Heart right ventricle (tissue), 16 donors: Measurements from ENCODE around the gene RNF152. TPM values are rescaled to one million over a fixed set of nuclear protein-coding genes. Genes with fewer than 3 reads are reported as not detected.

ENCODE experiments used
- ATAC-seq, 8 donors: fragments of 200-7000 bp; cut with Tn5 transposase; one replicate each; pipeline ENCODE4 v1.9.1; 2020; ENCODE audit warnings: mild to moderate bottlenecking in 8 of 8, moderate library complexity in 8 of 8, moderate number of reproducible peaks in 1 of 8
- DNase-seq, 2 donors: peaks; one replicate each; pipeline ENCODE4 v3.0.0-alpha.2; 2020
- H3K27ac ChIP-seq, 10 donors: fragments of 200-600 bp; sonication (generic) in 2 of 10; one replicate each; pipeline versions ENCODE4 v1.5.0 to v1.8.0; 2020 to 2022; ENCODE audit warnings: mild to moderate bottlenecking in 3 of 10
- H3K27me3 ChIP-seq, 7 donors: fragments of 200-600 bp; one replicate each; pipeline ENCODE4 v1.8.0; 2021 to 2022; ENCODE audit warnings: mild to moderate bottlenecking in 2 of 7
- H3K36me3 ChIP-seq, 9 donors: fragments of 200-600 bp; sonication (generic) in 1 of 9; one replicate each; pipeline versions ENCODE4 v1.5.0 to v1.8.0; 2020 to 2022; ENCODE audit warnings: mild to moderate bottlenecking in 2 of 9
- H3K4me1 ChIP-seq, 9 donors: fragments of 200-600 bp; sonication (generic) in 1 of 9; one replicate each; pipeline versions ENCODE4 v1.5.0 to v1.8.0; 2020 to 2022; ENCODE audit warnings: mild to moderate bottlenecking in 4 of 9
- H3K4me3 ChIP-seq, 10 donors: fragments of 200-600 bp; sonication (generic) in 2 of 10; one replicate each; pipeline versions ENCODE4 v1.5.0 to v1.8.0; 2020 to 2022; ENCODE audit warnings: mild to moderate bottlenecking in 7 of 10, moderate library complexity in 2 of 10
- H3K9me3 ChIP-seq, 11 donors: fragments of 200-600 bp in 10 of 11; sonication (generic) in 2 of 11; one replicate each; pipeline versions ENCODE4 v1.5.0 to v1.8.0; 2013 to 2022; ENCODE audit warnings: mild to moderate bottlenecking in 2 of 11, control low read depth in 1 of 11, moderate library complexity in 1 of 11
- WGBS, 2 donors: extraction: QIAGEN DNeasy Blood & Tissue Kit; methylation state at CpG; one replicate each; pipeline ENCODE4 v1.1.7; 2013; ENCODE audit warnings: inconsistent platforms in 1 of 2; 5-methylcytosine and 5-hydroxymethylcytosine counted together
- intact Hi-C, 10 donors: fragments of 100-400 bp; cut with DNase I; formaldehyde crosslinking; loops; one replicate each; pipeline versions ENCODE4 v1.11.1 to v1.14.2; 2022
- polyA plus RNA-seq, 2 donors: library from polyadenylated mRNA; stranded (reverse); fragments of 200-250 nt; gene quantifications; one replicate each; pipeline ENCODE4 v1.2.3, GENCODE V29; 2013
- total RNA-seq, 10 donors: library from RNA; stranded (reverse); fragmentation: NEBNext Ultra II Directional in 3 of 10; extraction: Animal tissue kit (Norgen Biotek cat#: 25700) in 3 of 10; gene quantifications; one replicate each; pipeline versions ENCODE4 v1.2.1 to v1.2.4, GENCODE V29; 2021 to 2023
- TF ChIP-seq, protein P1 (sequence below), 9 donors: fragments of 200-600 bp; sonication (generic) in 2 of 9; IDR thresholded peaks; one replicate each; pipeline versions ENCODE4 v1.5.0 to v1.8.0; 2021 to 2022; ENCODE audit warnings: antibody characterized with exemption in 9 of 9, mild to moderate bottlenecking in 5 of 9, moderate library complexity in 1 of 9
- donor health status: Arrhythmogenic right ventricular cardiomyopathy.
- donor health status: ischemic (EF 13 %, LVEDD 7.1; RV severe dilation, severe dysfunction).
- donor health status: healthy with polysubstance abuse.
- donor health status: DM: no; HTN: yes; CAD: no.
- donor health status: DM: no; HTN: no; CAD: no.
- donor health status: ischemic (EF 25% LVEDD 6.9; RV normal size, moderate dysfunction).
- donor health status: ischemic (EF 25% LVEDD 5.7; RV mildly dilated, moderate dysfunction).
- donor health status: healthy.
- donor health status: DM: yes; HTN: yes; CAD: no.
- donor health status: Ischemic cardiomyopathy.
- donor health status: ischemic (EF 35%, LVEDD 5.7; RV mildly dilated, moderate dysfunction).
- donor health status: nonischemic (EF 11% LVEDD 7.7; RV severe dilation, severe dysfunction).
- donor health status: DM: yes; HTN: yes; CAD: no.
- donor health status: PGD.
- donor health status: ischemic (EF 29% LVEDD 5.4; RV normal size, mild dysfunction).
- donor health status: nonischemic (EF 23%, LVEDD 6.1; RV moderate dilation, normal function).

RNF152 gene
- total and polyA plus RNA-seq, 12 donors = 1.7 to 19.1 (median 10.9) TPM

DNA sequence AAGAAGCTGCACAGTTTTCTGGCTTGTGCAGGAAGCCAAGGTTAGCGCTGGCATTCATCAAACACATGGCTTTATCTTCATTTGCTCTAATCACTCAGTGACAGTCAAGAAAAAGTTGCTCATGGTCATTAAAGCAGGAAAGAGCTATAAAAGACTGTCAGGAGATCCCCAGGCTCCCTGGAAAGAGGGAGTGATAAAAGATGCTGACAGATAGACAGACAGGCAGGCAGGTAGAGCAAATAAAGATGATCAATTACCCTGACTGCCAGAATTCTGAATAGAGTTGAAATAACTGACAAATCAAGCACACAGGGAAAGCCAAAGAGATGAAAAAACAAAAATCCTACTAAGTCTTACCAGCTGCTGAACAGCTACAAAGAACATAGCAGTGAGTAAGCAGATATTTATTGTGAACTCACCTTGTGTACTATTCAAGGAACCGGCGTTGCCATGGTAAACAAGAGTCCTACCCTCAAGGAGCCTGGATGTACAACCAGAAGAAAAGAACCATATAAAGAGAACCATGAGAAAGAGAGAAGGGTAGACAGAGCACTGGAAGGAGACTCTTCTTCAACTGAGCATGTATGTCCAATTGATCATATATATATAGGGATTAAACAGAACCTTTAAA lies 68.0 kb downstream of the RNF152 start:
- ATAC-seq = no peak
- peaks cover 0 to 10% (median 0%) of the 10 kb centered on the region in 7 donors for H3K27me3 ChIP-seq
- intact Hi-C loops = no loop called here
- no peak overlapping the region for H3K4me3 ChIP-seq
- H3K36me3 ChIP-seq = no peaks in the 10 kb centered on the region
- WGBS, 2 donors = 86 to 88% methylated on average over 3 of the region's 3 CpGs
- H3K9me3 ChIP-seq = no peaks in the 10 kb centered on the region
- DNase-seq = no peak
- TF ChIP-seq, protein P1, sequence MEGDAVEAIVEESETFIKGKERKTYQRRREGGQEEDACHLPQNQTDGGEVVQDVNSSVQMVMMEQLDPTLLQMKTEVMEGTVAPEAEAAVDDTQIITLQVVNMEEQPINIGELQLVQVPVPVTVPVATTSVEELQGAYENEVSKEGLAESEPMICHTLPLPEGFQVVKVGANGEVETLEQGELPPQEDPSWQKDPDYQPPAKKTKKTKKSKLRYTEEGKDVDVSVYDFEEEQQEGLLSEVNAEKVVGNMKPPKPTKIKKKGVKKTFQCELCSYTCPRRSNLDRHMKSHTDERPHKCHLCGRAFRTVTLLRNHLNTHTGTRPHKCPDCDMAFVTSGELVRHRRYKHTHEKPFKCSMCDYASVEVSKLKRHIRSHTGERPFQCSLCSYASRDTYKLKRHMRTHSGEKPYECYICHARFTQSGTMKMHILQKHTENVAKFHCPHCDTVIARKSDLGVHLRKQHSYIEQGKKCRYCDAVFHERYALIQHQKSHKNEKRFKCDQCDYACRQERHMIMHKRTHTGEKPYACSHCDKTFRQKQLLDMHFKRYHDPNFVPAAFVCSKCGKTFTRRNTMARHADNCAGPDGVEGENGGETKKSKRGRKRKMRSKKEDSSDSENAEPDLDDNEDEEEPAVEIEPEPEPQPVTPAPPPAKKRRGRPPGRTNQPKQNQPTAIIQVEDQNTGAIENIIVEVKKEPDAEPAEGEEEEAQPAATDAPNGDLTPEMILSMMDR (IDR thresholded peaks at IDR 0.05) = no peak
- H3K27ac ChIP-seq = peak overlapping the region in 1 of 10 donors; percentile 17
- H3K4me1 ChIP-seq = peaks cover 0 to 39% (median 11%) of the 10 kb centered on the region in 9 donors

DNA sequence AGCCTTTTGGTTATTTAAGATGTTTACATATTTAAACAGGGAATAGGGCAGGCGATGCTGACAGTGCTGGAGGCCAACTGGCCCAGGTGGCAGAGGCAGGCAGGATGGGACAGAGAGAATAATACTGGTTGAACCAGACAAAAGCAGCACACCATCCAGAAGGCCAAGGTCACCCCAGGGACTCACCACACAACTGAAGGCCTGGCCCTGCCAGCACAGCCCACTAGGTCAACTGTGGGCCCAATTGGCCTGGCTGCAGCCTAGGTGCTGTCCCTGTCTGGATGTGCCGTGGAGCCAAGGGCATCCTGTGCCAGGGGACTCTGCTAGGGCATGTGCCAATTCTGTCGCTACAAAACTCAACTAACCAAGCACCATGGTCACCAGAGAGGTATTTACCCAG lies 69.2 kb downstream of the RNF152 start:
- 88 to 90% methylated on average over 3 of the region's 3 CpGs for WGBS, 2 donors
- peak in 1 of 8 donors; percentile 47 for ATAC-seq
- TF ChIP-seq, protein P1 (IDR thresholded peaks at IDR 0.05) = no peak
- Histone ChIP-seq H3K36me3 (no peaks in the 10 kb centered on the region), H3K27ac (no peak overlapping the region), H3K27me3 (no peaks in the 10 kb centered on the region), H3K4me3 (no peak overlapping the region), H3K9me3 (no peaks in the 10 kb centered on the region), H3K4me1 (peaks cover 0 to 38% (median 11%) of the 10 kb centered on the region in 9 donors)
- DNase-seq = no peak
- intact Hi-C loops = no loop called here

DNA sequence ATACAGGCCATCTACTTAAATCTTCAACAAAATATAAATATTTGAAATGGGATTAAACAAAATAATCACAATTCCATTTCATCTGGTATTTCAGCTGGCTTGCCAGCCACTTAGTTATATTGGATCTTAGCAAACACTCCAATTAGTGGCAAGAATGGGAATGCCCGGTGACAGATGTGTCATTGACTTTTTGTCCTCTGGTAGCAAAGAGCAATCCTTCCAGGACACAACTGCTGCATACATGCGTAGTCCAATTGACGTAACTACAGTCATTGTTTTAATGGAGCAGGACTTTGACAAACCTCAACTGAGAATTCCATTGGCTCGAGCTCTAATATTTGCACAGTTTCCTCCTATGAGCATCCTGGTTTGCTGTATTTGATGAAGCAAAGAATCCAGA lies 69.9 kb downstream of the RNF152 start:
- TF ChIP-seq, protein P1 (IDR thresholded peaks at IDR 0.05) = no peak
- H3K9me3 ChIP-seq = no peaks in the 10 kb centered on the region
- H3K36me3 ChIP-seq = no peaks in the 10 kb centered on the region
- H3K27ac ChIP-seq = no peak overlapping the region
- no peaks in the 10 kb centered on the region for H3K27me3 ChIP-seq
- intact Hi-C loops = no loop called here
- peaks cover 0 to 35% (median 11%) of the 10 kb centered on the region in 9 donors for H3K4me1 ChIP-seq
- peak in 1 of 8 donors; percentile 31 for ATAC-seq
- no peak for DNase-seq
- H3K4me3 ChIP-seq = no peak overlapping the region
- WGBS, 2 donors = 91 to 92% methylated on average over 4 of the region's 4 CpGs

DNA sequence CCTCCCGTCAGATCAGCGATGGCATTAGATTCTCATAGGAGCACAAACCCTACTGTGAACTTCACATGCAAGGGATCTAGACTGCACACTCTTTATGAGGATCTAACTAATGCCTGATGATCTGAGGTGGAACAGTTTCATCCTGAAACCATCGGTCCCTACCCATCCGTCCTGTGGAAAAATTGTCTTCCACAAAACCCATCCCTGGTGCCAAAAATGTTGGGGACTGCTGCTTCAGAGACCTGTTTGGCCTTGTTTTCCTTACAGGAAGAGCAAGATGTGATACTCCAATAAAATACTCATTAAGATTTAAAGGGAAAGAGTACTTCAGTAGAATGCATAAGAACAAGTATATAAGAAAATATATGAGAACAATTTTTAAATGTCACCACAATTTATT lies 71.1 kb downstream of the RNF152 start:
- 75 to 77% methylated on average over 4 of the region's 4 CpGs for WGBS, 2 donors
- Histone ChIP-seq H3K36me3 (no peaks in the 10 kb centered on the region), H3K4me3 (no peak overlapping the region), H3K9me3 (no peaks in the 10 kb centered on the region), H3K27me3 (no peaks in the 10 kb centered on the region), H3K27ac (no peak overlapping the region), H3K4me1 (peaks cover 0 to 35% (median 11%) of the 10 kb centered on the region in 9 donors)
- TF ChIP-seq, protein P1 (IDR thresholded peaks at IDR 0.05) = no peak
- no peak for ATAC-seq
- intact Hi-C loops = no loop called here
- DNase-seq = no peak
